CD4-positive, alpha-beta memory T cell (primary cell): ENCODE results near the gene KRT7. TPM values are rescaled to one million over a fixed set of nuclear protein-coding genes. Genes with fewer than 3 reads are reported as not detected.
"Not testable (repeated sequence)": the region's sequence is repeated elsewhere in the genome, so short reads cannot be mapped to it uniquely, and the experiment has no call there.

Experiments
- CTCF ChIA-PET: fragments of 350-600 bp; sonication (Branson Sonifier 250); formaldehyde crosslinking; loops from one replicate; lab custom pipeline; 2021; ENCODE audit warnings: inconsistent platforms; ENCODE audit not compliant: partially characterized antibody; lab: Charles Lee
- POLR2A ChIA-PET: fragments of 350-600 bp; sonication (Branson Sonifier 250); formaldehyde crosslinking; loops from one replicate; lab custom pipeline; 2021; ENCODE audit not compliant: partially characterized antibody; lab: Charles Lee
- DNase-seq, 5 donors: peaks; one replicate each; pipeline versions ENCODE4 v3.0.0 to v3.0.0-alpha.2; 2020 to 2022; ENCODE audit warnings: mixed read lengths in 1 of 5
- H3K27ac ChIP-seq: one replicate; pipeline ENCODE4 v1.7.0; 2013; ENCODE audit warnings: low read depth, low read length
- H3K27me3 ChIP-seq: 2 replicates; pipeline ENCODE4 v1.7.0; 2013; ENCODE audit warnings: mild to moderate bottlenecking, low read length, moderate library complexity; ENCODE audit not compliant: insufficient read depth
- H3K36me3 ChIP-seq: 2 replicates; pipeline ENCODE4 v1.7.0; 2013; ENCODE audit warnings: mild to moderate bottlenecking, low read length, moderate library complexity; ENCODE audit not compliant: insufficient read depth
- H3K4me1 ChIP-seq: 2 replicates; pipeline ENCODE4 v1.7.0; 2013; ENCODE audit warnings: mild to moderate bottlenecking, low read length, moderate library complexity; ENCODE audit not compliant: insufficient read depth
- H3K4me3 ChIP-seq, 2 donors: one replicate each; pipeline ENCODE4 v1.7.0; 2013; ENCODE audit warnings: low read length in 2 of 2, mild to moderate bottlenecking in 1 of 2
- H3K9me3 ChIP-seq, 2 donors: one replicate each; pipeline ENCODE4 v1.7.0; 2013; ENCODE audit warnings: low read length in 2 of 2, control low read depth in 1 of 2; ENCODE audit not compliant: control insufficient read depth in 1 of 2
- H3K27ac Mint-ChIP-seq, 7 donors: one replicate each; pipeline ENCODE4 v1.8.0; 2020 to 2021; ENCODE audit warnings: mixed read lengths in 7 of 7, mild to moderate bottlenecking in 6 of 7, inconsistent platforms in 3 of 7, moderate library complexity in 3 of 7
- H3K27me3 Mint-ChIP-seq, 2 donors: one replicate each; pipeline ENCODE4 v1.8.0; 2020 to 2021; ENCODE audit warnings: mixed read lengths in 2 of 2
- H3K36me3 Mint-ChIP-seq, 2 donors: one replicate each; pipeline ENCODE4 v1.8.0; 2020 to 2021; ENCODE audit warnings: mixed read lengths in 2 of 2, inconsistent platforms in 1 of 2, mild to moderate bottlenecking in 1 of 2
- H3K4me1 Mint-ChIP-seq, 4 donors: one replicate each; pipeline ENCODE4 v1.8.0; 2020 to 2021; ENCODE audit warnings: mixed read lengths in 4 of 4, mild to moderate bottlenecking in 1 of 4
- H3K4me3 Mint-ChIP-seq, 8 donors: one replicate each; pipeline ENCODE4 v1.8.0; 2020 to 2021; ENCODE audit warnings: mixed read lengths in 8 of 8, mild to moderate bottlenecking in 7 of 8, moderate library complexity in 6 of 8, inconsistent platforms in 3 of 8
- H3K9me3 Mint-ChIP-seq, 8 donors: one replicate each; pipeline ENCODE4 v1.8.0; 2020 to 2021; ENCODE audit warnings: mixed read lengths in 8 of 8, mild to moderate bottlenecking in 5 of 8, inconsistent platforms in 3 of 8, moderate library complexity in 1 of 8
- intact Hi-C: fragments of 100-400 bp; cut with micrococcal nuclease; formaldehyde crosslinking; loops from one replicate; pipeline ENCODE4 v1.15.1; 2023
- polyA plus RNA-seq, 2 donors: library from polyadenylated mRNA; unstranded; fragments of 300-500 nt; fragmentation: Illumina TruSeq; gene quantifications; one replicate each; pipeline ENCODE4 v1.2.3, GENCODE V29; 2021
- total RNA-seq, 2 experiments: library from RNA; stranded (reverse); gene quantifications; one replicate each; pipeline ENCODE4 v1.2.3, GENCODE V29; 2021

The KRT7 gene
- total and polyA plus RNA-seq, 4 experiments from 2014 or later, result not detected

- H3K4me1 ChIP-seq, DNase-seq, H3K9me3 ChIP-seq, H3K9me3 Mint-ChIP-seq, POLR2A ChIA-PET, H3K4me1 Mint-ChIP-seq, H3K36me3 ChIP-seq, H3K27me3 ChIP-seq, H3K4me3 ChIP-seq, CTCF ChIA-PET, H3K36me3 Mint-ChIP-seq, H3K27ac Mint-ChIP-seq, H3K27ac ChIP-seq, intact Hi-C loops, H3K4me3 Mint-ChIP-seq: not testable (repeated sequence)
- H3K27me3 Mint-ChIP-seq, result peaks cover 11 to 13% of the 10 kb centered on the region in 2 donors
Measured at GRCh38 chr12:52290483-52291134, 57.6 kb downstream of the KRT7 start.

- H3K4me3 Mint-ChIP-seq, result no peak within 1 kb of the TSS
- H3K27me3 Mint-ChIP-seq, result peaks cover 12 to 16% of the 10 kb centered on the region in 2 donors
- CTCF ChIA-PET, result no interaction called here
- no peaks in the 10 kb centered on the region for H3K36me3 Mint-ChIP-seq
- DNase-seq, result no peak
- Histone ChIP-seq H3K27me3 (no peaks in the 10 kb centered on the region), H3K27ac (no peak within 1 kb of the TSS), H3K9me3 (no peaks in the 10 kb centered on the region), H3K36me3 (no peaks in the 10 kb centered on the region), H3K4me1 (no peaks in the 10 kb centered on the region), H3K4me3 (no peak within 1 kb of the TSS)
- intact Hi-C loops, result no loop called here
- H3K9me3 Mint-ChIP-seq, result no peaks in the 10 kb centered on the region
- no peak within 1 kb of the TSS for H3K27ac Mint-ChIP-seq
- H3K4me1 Mint-ChIP-seq, result peaks cover 0 to 2% (median under 1%) of the 10 kb centered on the region in 4 donors
- POLR2A ChIA-PET, result no interaction called here
Measured at GRCh38 chr12:52291267-52291935, 58.4 kb downstream of the KRT7 start, which contains the start of gene KRT81. Gene KRT81, minus strand, starts transcription at chr12:52291534. Its CDS starts 69 bp downstream, at chr12:52291465.

- no peaks in the 10 kb centered on the region for H3K36me3 ChIP-seq
- DNase-seq, result no peak
- H3K27ac Mint-ChIP-seq, result no peak overlapping the region
- no peaks in the 10 kb centered on the region for H3K9me3 Mint-ChIP-seq
- no peak overlapping the region for H3K4me3 Mint-ChIP-seq
- POLR2A ChIA-PET, result no interaction called here
- no peaks in the 10 kb centered on the region for H3K27me3 ChIP-seq
- CTCF ChIA-PET, result interaction anchor here (0.7 to 2.5 kb wide), 3 partner anchors 10 to 1344 kb away, joined by 3 to 22 read pairs (median 4); no protein-coding TSS in a partner anchor
- intact Hi-C loops, result no loop called here
- H3K4me1 ChIP-seq, result no peaks in the 10 kb centered on the region
- H3K36me3 Mint-ChIP-seq, result no peaks in the 10 kb centered on the region
- peaks cover 0 to 2% (median 0%) of the 10 kb centered on the region in 4 donors for H3K4me1 Mint-ChIP-seq
- H3K27me3 Mint-ChIP-seq, result peaks cover 13 to 17% of the 10 kb centered on the region in 2 donors
- H3K9me3 ChIP-seq, result no peaks in the 10 kb centered on the region
- H3K27ac ChIP-seq, result no peak overlapping the region
- H3K4me3 ChIP-seq, result no peak overlapping the region
Measured at GRCh38 chr12:52293926-52294325, 60.9 kb downstream of the KRT7 start.

- Mint-ChIP-seq H3K27ac (no peak overlapping the region), H3K27me3 (peaks cover 13 to 19% of the 10 kb centered on the region in 2 donors), H3K9me3 (no peaks in the 10 kb centered on the region), H3K4me3 (no peak overlapping the region), H3K4me1 (peaks cover 0 to 2% (median 0%) of the 10 kb centered on the region in 4 donors), H3K36me3 (no peaks in the 10 kb centered on the region)
- CTCF ChIA-PET, result interaction anchor here (1.0 to 2.5 kb wide), 3 partner anchors 9 to 16 kb away, joined by 3 to 22 read pairs (median 4); no protein-coding TSS in a partner anchor
- no peaks in the 10 kb centered on the region for H3K36me3 ChIP-seq
- H3K27ac ChIP-seq, result no peak overlapping the region
- no peaks in the 10 kb centered on the region for H3K4me1 ChIP-seq
- H3K9me3 ChIP-seq, result no peaks in the 10 kb centered on the region
- intact Hi-C loops, result no loop called here
- DNase-seq, result no peak
- POLR2A ChIA-PET, result no interaction called here
- no peak overlapping the region for H3K4me3 ChIP-seq
- H3K27me3 ChIP-seq, result no peaks in the 10 kb centered on the region
Measured at GRCh38 chr12:52294803-52295202, 61.8 kb downstream of the KRT7 start.

- ChIA-PET POLR2A (no interaction called here), CTCF (interaction anchor here (1.0 to 2.5 kb wide), 2 partner anchors 9 to 16 kb away, joined by 3 to 22 read pairs; no protein-coding TSS in a partner anchor)
- intact Hi-C loops, result no loop called here
- Histone ChIP-seq H3K4me1 (no peaks in the 10 kb centered on the region), H3K36me3 (no peaks in the 10 kb centered on the region), H3K4me3 (no peak overlapping the region), H3K9me3 (no peaks in the 10 kb centered on the region), H3K27me3 (no peaks in the 10 kb centered on the region), H3K27ac (no peak overlapping the region)
- H3K9me3 Mint-ChIP-seq, result no peaks in the 10 kb centered on the region
- H3K4me3 Mint-ChIP-seq, result no peak overlapping the region
- no peaks in the 10 kb centered on the region for H3K36me3 Mint-ChIP-seq
- H3K27me3 Mint-ChIP-seq, result peaks cover 13 to 19% of the 10 kb centered on the region in 2 donors
- peak overlapping the region in 1 of 7 donors; percentile 10 for H3K27ac Mint-ChIP-seq
- peaks cover 0 to 2% (median 0%) of the 10 kb centered on the region in 4 donors for H3K4me1 Mint-ChIP-seq
- DNase-seq, result no peak
Measured at GRCh38 chr12:52295663-52296062, 62.6 kb downstream of the KRT7 start.

- H3K27ac Mint-ChIP-seq, result no peak overlapping the region
- H3K4me3 Mint-ChIP-seq, result no peak overlapping the region
- Histone ChIP-seq H3K27me3 (no peaks in the 10 kb centered on the region), H3K27ac (no peak overlapping the region), H3K4me1 (no peaks in the 10 kb centered on the region), H3K4me3 (no peak overlapping the region), H3K9me3 (no peaks in the 10 kb centered on the region), H3K36me3 (no peaks in the 10 kb centered on the region)
- no peak for DNase-seq
- peaks cover 13 to 15% of the 10 kb centered on the region in 2 donors for H3K27me3 Mint-ChIP-seq
- H3K4me1 Mint-ChIP-seq, result peaks cover 0 to 2% (median 0%) of the 10 kb centered on the region in 4 donors
- ChIA-PET CTCF (interaction anchor here (1.1 kb wide), 1 partner anchor 18 kb away, joined by 6 read pairs; no protein-coding TSS in a partner anchor), POLR2A (no interaction called here)
- no peaks in the 10 kb centered on the region for H3K36me3 Mint-ChIP-seq
- H3K9me3 Mint-ChIP-seq, result no peaks in the 10 kb centered on the region
- intact Hi-C loops, result no loop called here
Measured at GRCh38 chr12:52296572-52297215, 63.7 kb downstream of the KRT7 start.
